Measurements from ENCODE around the gene HACE1.

Gene HACE1

GRCh38 chr6:104684911-104685415, 174.8 kb downstream of the HACE1 start:
- DNase-seq, result no peak

DNA sequence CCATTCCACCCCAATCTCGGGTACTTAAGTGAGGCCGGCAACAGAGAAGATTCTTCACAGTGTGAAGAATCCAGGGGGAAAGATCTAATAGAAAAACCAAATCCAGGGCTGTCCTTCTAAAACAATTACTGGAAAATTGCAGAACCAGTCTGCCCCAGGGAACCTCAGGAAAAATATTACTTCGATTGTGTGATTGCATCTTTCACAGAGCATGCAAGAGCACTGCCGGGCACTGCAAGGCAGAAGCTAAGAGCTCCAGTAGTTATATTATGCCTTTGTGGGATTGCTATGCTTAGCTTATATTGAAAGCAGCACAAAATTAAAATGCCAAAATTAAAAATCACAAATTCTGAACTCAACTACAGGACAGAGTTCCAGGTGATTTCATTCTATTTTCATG, 175.9 kb downstream of the HACE1 start:
- DNase-seq, result no peak

DNA sequence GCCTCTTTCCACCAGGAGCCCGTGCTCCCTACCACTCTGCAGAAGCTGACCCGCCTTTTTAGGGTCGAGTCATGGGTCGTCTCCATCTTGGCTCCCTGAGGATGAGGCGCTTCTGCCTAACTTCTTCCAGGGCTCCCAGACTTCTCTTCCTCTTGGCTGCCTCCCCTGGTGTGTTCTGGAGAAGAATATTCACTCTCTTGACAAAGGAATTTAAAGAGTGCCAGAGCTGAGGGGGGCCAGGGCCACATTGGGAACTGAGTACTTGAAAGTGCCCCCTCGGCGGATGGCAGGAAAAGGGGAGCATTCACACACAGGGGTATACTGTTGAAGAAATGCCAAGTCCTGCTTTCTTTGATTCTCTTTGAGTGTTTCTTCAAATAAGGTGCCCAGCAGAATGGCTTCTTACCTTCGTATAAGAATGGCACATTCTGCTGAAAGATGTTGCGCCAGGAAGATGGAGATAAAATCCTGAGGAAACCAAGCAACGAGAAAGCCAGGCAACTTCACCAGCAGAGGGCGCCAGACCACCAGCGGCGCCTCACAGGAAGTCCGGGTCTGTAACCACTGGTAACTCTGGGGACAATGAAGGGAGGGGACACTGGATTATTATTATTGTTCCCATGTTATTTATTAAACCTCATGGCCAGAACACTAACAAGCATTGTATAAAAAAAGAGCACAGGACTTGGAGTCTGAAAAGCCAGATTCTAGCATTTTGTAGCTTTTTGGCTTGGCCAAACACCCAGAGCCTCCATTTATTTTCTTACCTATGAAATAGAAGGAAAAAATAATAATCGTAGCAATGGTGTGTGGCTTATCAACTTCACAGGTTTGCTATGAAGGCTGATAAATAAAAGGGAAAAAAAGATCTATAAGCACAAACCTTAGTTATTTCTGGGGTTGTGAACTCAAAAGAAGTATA, 176.7 kb downstream of the HACE1 start:
- peak; percentile 56 for DNase-seq

- DNase-seq, result no peak
These were observed 179.2 kb downstream of the HACE1 start for GRCh38 chr6:104680539-104680938.

DNA sequence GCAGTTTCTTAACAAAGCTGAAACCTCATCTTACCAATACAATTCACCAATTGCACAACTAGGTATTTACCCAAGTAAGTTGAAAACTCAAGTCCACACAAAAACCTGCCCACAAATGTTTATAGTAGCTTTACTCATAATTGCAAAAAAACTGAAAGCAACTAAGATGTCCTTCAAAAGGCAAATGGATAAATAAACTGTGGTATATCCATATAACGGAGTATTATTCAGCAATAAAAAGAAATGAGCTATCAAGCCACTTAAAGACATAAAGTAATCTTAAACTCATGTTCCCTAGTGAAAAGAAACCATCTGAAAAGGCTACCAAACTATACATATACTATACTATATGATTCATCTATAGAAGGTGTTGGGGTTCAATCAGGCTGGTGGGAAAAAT, 179.7 kb downstream of the HACE1 start:
- no peak for DNase-seq
